Rectal smooth muscle tissue (tissue), 1 donor: ENCODE measurements around the gene KIAA0040.
"Not testable (repeated sequence)": the region's sequence is repeated elsewhere in the genome, so short reads cannot be mapped to it uniquely, and the experiment has no call there.

ENCODE experiments used
- H3K27ac ChIP-seq: one replicate; pipeline ENCODE4 v1.7.0; 2013; ENCODE audit warnings: low read depth, low read length, inconsistent platforms
- H3K27me3 ChIP-seq: one replicate; pipeline ENCODE4 v1.7.0; 2013; ENCODE audit warnings: low read length; ENCODE audit not compliant: control insufficient read depth, insufficient read depth
- H3K36me3 ChIP-seq: one replicate; pipeline ENCODE4 v1.7.0; 2013; ENCODE audit warnings: low read length; ENCODE audit not compliant: control insufficient read depth, insufficient read depth
- H3K4me1 ChIP-seq: one replicate; pipeline ENCODE4 v1.7.0; 2013; ENCODE audit warnings: low read length; ENCODE audit not compliant: control insufficient read depth, insufficient read depth
- H3K4me3 ChIP-seq: one replicate; pipeline ENCODE4 v1.7.0; 2013; ENCODE audit warnings: low read length
- H3K9ac ChIP-seq: one replicate; pipeline ENCODE4 v1.7.0; 2013; ENCODE audit warnings: low read length

The KIAA0040 gene

GRCh38 chr1:175126347-175126746 is 66.2 kb downstream of the KIAA0040 start:
- Histone ChIP-seq H3K4me3 (no peak overlapping the region), H3K9ac (no peak overlapping the region), H3K4me1 (peaks cover 23% of the 10 kb centered on the region), H3K27ac (no peak overlapping the region), H3K36me3 (no peaks in the 10 kb centered on the region), H3K27me3 (no peaks in the 10 kb centered on the region)

- H3K4me1 ChIP-seq = peaks cover 10% of the 10 kb centered on the region
- H3K27ac ChIP-seq = no peak overlapping the region
- H3K36me3 ChIP-seq = no peaks in the 10 kb centered on the region
- no peaks in the 10 kb centered on the region for H3K27me3 ChIP-seq
- H3K9ac ChIP-seq = no peak overlapping the region
- no peak overlapping the region for H3K4me3 ChIP-seq
Observed at GRCh38 chr1:175124861-175125260, 67.7 kb downstream of the KIAA0040 start.

GRCh38 chr1:175120511-175120910 is 72.1 kb downstream of the KIAA0040 start:
- H3K27me3 ChIP-seq = no peaks in the 10 kb centered on the region
- H3K27ac ChIP-seq = no peak overlapping the region
- H3K4me1 ChIP-seq = peaks cover 2% of the 10 kb centered on the region
- no peak overlapping the region for H3K4me3 ChIP-seq
- H3K36me3 ChIP-seq = no peaks in the 10 kb centered on the region
- no peak overlapping the region for H3K9ac ChIP-seq

GRCh38 chr1:175118375-175119367 is 73.9 kb downstream of the KIAA0040 start:
- H3K9ac ChIP-seq = no peak overlapping the region
- no peak overlapping the region for H3K4me3 ChIP-seq
- H3K27me3 ChIP-seq = no peaks in the 10 kb centered on the region
- H3K27ac ChIP-seq = no peak overlapping the region
- H3K36me3 ChIP-seq = no peaks in the 10 kb centered on the region
- no peaks in the 10 kb centered on the region for H3K4me1 ChIP-seq

GRCh38 chr1:175116903-175117302 is 75.7 kb downstream of the KIAA0040 start:
- Histone ChIP-seq H3K27ac (no peak overlapping the region), H3K36me3 (no peaks in the 10 kb centered on the region), H3K4me3 (no peak overlapping the region), H3K27me3 (no peaks in the 10 kb centered on the region), H3K4me1 (no peaks in the 10 kb centered on the region), H3K9ac (no peak overlapping the region)

- no peaks in the 10 kb centered on the region for H3K36me3 ChIP-seq
- H3K4me3 ChIP-seq = no peak overlapping the region
- no peak overlapping the region for H3K27ac ChIP-seq
- H3K9ac ChIP-seq = no peak overlapping the region
- H3K4me1 ChIP-seq = no peaks in the 10 kb centered on the region
- no peaks in the 10 kb centered on the region for H3K27me3 ChIP-seq
Observed at GRCh38 chr1:175116210-175116798, 76.3 kb downstream of the KIAA0040 start.

- Histone ChIP-seq H3K9ac (no peak overlapping the region), H3K36me3 (no peaks in the 10 kb centered on the region), H3K4me1 (no peaks in the 10 kb centered on the region), H3K4me3 (no peak overlapping the region), H3K27ac (no peak overlapping the region), H3K27me3 (no peaks in the 10 kb centered on the region)
Observed at GRCh38 chr1:175114996-175115395, 77.6 kb downstream of the KIAA0040 start.

GRCh38 chr1:175108331-175108820 is 84.2 kb downstream of the KIAA0040 start:
- H3K27me3 ChIP-seq, H3K36me3 ChIP-seq, H3K4me1 ChIP-seq, H3K9ac ChIP-seq, H3K27ac ChIP-seq, H3K4me3 ChIP-seq: not testable (repeated sequence)
